HCT116 (cell line): ENCODE data around the gene STARD7. TPM values are rescaled to one million over a fixed set of nuclear protein-coding genes. Genes with fewer than 3 reads are reported as not detected.

ENCODE experiments used
- ATAC-seq: fragments of 200-7000 bp; cut with Tn5 transposase; 2 replicates; pipeline ENCODE4 v1.9.1; 2020; ENCODE audit warnings: mild to moderate bottlenecking, moderate library complexity
- BruUV-seq: library from RNA; stranded (reverse); fragments of 400-500 nt; replicated peaks from 2 replicates; lab custom pipeline; 2021; lab: Mats Ljungman, UMichigan
- CTCF ChIA-PET: fragments of 300-600 bp; sonication (Branson Sonifier 250); formaldehyde crosslinking; loops from one replicate; lab custom pipeline; 2021; ENCODE audit warnings: antibody characterized with exemption; lab: Charles Lee
- POLR2A ChIA-PET: fragments of 300-600, 350-600 bp; sonication (Branson Sonifier 250); formaldehyde crosslinking; loops from one replicate; lab custom pipeline; 2021; ENCODE audit warnings: antibody characterized with exemption; lab: Charles Lee
- RAD21 ChIA-PET, 2 experiments: fragments of 300-600 bp; sonication (Branson Sonifier 250); formaldehyde crosslinking; loops; one replicate each; lab custom pipeline; 2023; ENCODE audit warnings: low total read pairs in 2 of 2; ENCODE audit not compliant: uncharacterized antibody in 2 of 2, unreplicated experiment in 2 of 2, low non-redundant PET in 1 of 2; lab: Charles Lee
- DNase-seq: peaks from one replicate; pipeline ENCODE4 v3.0.0-alpha.2; 2010; ENCODE audit warnings: low read depth, low spot score
- H2AFZ ChIP-seq: fragments of 200-600 bp; shearing (Covaris generic), sonication (generic); 2 replicates; pipeline ENCODE4 v1.6.1; 2017; ENCODE audit warnings: low read depth, mixed run types, mixed read lengths, antibody characterized with exemption, low read length; ENCODE audit not compliant: poor library complexity, severe bottlenecking
- H3K27ac ChIP-seq: 2 replicates; pipeline ENCODE4 v1.5.1; 2012; ENCODE audit warnings: low read depth, low read length
- H3K27me3 ChIP-seq: fragments of 200-600 bp; sonication (generic); 2 replicates; pipeline ENCODE4 v1.6.1; 2016; ENCODE audit warnings: mixed run types, low read length, mixed read lengths; ENCODE audit not compliant: insufficient read depth
- H3K36me3 ChIP-seq, 2 experiments: fragments of 200-500 bp in 1 of 2; fragments of 200-600 bp in 1 of 2; sonication (Bioruptor generic) in 1 of 2; sonication (generic) in 1 of 2; 2 replicates each; pipeline versions ENCODE4 v1.5.1 to v1.6.1; 2014 to 2016; ENCODE audit warnings: low read length in 2 of 2, inconsistent platforms in 1 of 2, mixed read lengths in 1 of 2, mixed run types in 1 of 2; ENCODE audit not compliant: insufficient read depth in 2 of 2, control insufficient read depth in 1 of 2
- H3K4me1 ChIP-seq, 2 experiments: fragments of 200-600 bp in 1 of 2; sonication (generic) in 1 of 2; 2 replicates each; pipeline versions ENCODE4 v1.5.1 to v1.6.1; 2012 to 2017; ENCODE audit warnings: low read length in 2 of 2, inconsistent platforms in 1 of 2, mild to moderate bottlenecking in 1 of 2, mixed read lengths in 1 of 2, mixed run types in 1 of 2, moderate library complexity in 1 of 2; ENCODE audit not compliant: insufficient read depth in 2 of 2, control insufficient read depth in 1 of 2
- H3K4me2 ChIP-seq: fragments of 200-600 bp; sonication (generic); 2 replicates; pipeline ENCODE4 v1.6.1; 2017; ENCODE audit warnings: mixed run types, low read length, mixed read lengths
- H3K4me3 ChIP-seq, 2 experiments: fragments of 200-600 bp in 1 of 2; sonication (generic) in 1 of 2; replicated peaks in 1 of 2; 2 replicates each; pipeline ENCODE4 v1.5.1; 2011 to 2016; ENCODE audit warnings: low read length in 2 of 2, control low read depth in 1 of 2, low read depth in 1 of 2, mild to moderate bottlenecking in 1 of 2, mixed read lengths in 1 of 2, mixed run types in 1 of 2
- H3K79me2 ChIP-seq: fragments of 200-600 bp; sonication (generic); 2 replicates; pipeline ENCODE4 v1.6.1; 2017; ENCODE audit warnings: mild to moderate bottlenecking, mixed run types, low read length, moderate library complexity, mixed read lengths; ENCODE audit not compliant: insufficient read depth
- H3K9ac ChIP-seq: fragments of 200-600 bp; sonication (generic); 2 replicates; pipeline ENCODE4 v1.6.1; 2016; ENCODE audit warnings: low read length, mixed read lengths
- H3K9me2 ChIP-seq: fragments of 200-600 bp; sonication (generic), shearing (Covaris generic); 2 replicates; pipeline ENCODE4 v1.6.1; 2017; ENCODE audit warnings: mixed run types, mild to moderate bottlenecking, moderate library complexity; ENCODE audit not compliant: insufficient read depth
- H3K9me3 ChIP-seq, 2 experiments: fragments of 200-500 bp in 1 of 2; fragments of 200-600 bp in 1 of 2; sonication (Bioruptor generic) in 1 of 2; sonication (generic) in 1 of 2; 2 replicates each; pipeline ENCODE4 v1.6.1; 2014 to 2017; ENCODE audit warnings: low read length in 2 of 2, mixed read lengths in 2 of 2, inconsistent platforms in 1 of 2, low read depth in 1 of 2, mild to moderate bottlenecking in 1 of 2, mixed run types in 1 of 2, moderate library complexity in 1 of 2; ENCODE audit not compliant: control insufficient read depth in 1 of 2, insufficient read depth in 1 of 2
- H4K20me1 ChIP-seq: fragments of 200-600 bp; sonication (generic), shearing (Covaris generic); 2 replicates; pipeline ENCODE4 v1.6.1; 2017; ENCODE audit warnings: mixed run types, mild to moderate bottlenecking, moderate library complexity; ENCODE audit not compliant: insufficient read depth
- CEBPB ChIP-seq: IDR thresholded peaks from 2 replicates; pipeline ENCODE4 v1.6.1; 2012; ENCODE audit warnings: low read depth
- ELF1 ChIP-seq: IDR thresholded peaks from 2 replicates; pipeline ENCODE4 v1.6.1; 2012; ENCODE audit warnings: low read depth, borderline replicate concordance
- EZH2phosphoT487 ChIP-seq: fragments of 200-600 bp; IDR thresholded peaks from 2 replicates; pipeline ENCODE4 v1.6.1; 2018; ENCODE audit warnings: antibody characterized with exemption, borderline replicate concordance
- FOSL1 ChIP-seq: IDR thresholded peaks from 2 replicates; pipeline ENCODE4 v1.6.1; 2012; ENCODE audit warnings: low read depth
- POLR2AphosphoS5 ChIP-seq: IDR thresholded peaks from 2 replicates; pipeline ENCODE4 v1.6.1; 2011; ENCODE audit warnings: mild to moderate bottlenecking, low read depth, low read length, moderate library complexity
- RAD21 ChIP-seq: IDR thresholded peaks from 2 replicates; pipeline ENCODE4 v1.6.1; 2012; ENCODE audit warnings: low read depth, mild to moderate bottlenecking
- SIN3A ChIP-seq: IDR thresholded peaks from 2 replicates; pipeline ENCODE4 v1.6.1; 2012; ENCODE audit warnings: low read depth
- SRF ChIP-seq: IDR thresholded peaks from 2 replicates; pipeline ENCODE4 v1.6.1; 2012; ENCODE audit warnings: low read depth
- TCF7L2 ChIP-seq: IDR thresholded peaks from 2 replicates; pipeline ENCODE4 v1.7.0; 2011; ENCODE audit warnings: borderline replicate concordance, inconsistent platforms; ENCODE audit not compliant: insufficient read depth, insufficient read length; ENCODE audit errors: extremely low read depth
- YY1 ChIP-seq: IDR thresholded peaks from 2 replicates; pipeline ENCODE4 v1.6.1; 2011; ENCODE audit warnings: low read length, low read depth, moderate library complexity, mild to moderate bottlenecking; ENCODE audit not compliant: insufficient replicate concordance; ENCODE audit errors: extremely low read depth
- ZFX ChIP-seq: fragments of 450-650 bp; IDR thresholded peaks from 2 replicates; pipeline ENCODE4 v1.6.1; 2017
- intact Hi-C: fragments of 100-400 bp; cut with micrococcal nuclease; formaldehyde crosslinking; loops from 2 replicates; pipeline ENCODE4 v1.10.0; 2022
- total RNA-seq: library from RNA; stranded (reverse); gene quantifications from one replicate; pipeline ENCODE4 v1.2.1, GENCODE V29; 2021; ENCODE audit not compliant: unreplicated experiment
- TF ChIP-seq, protein P1 (sequence below): IDR thresholded peaks from 2 replicates; pipeline ENCODE4 v1.6.1; 2012; ENCODE audit warnings: low read depth
- TF ChIP-seq, protein P2 (sequence below): IDR thresholded peaks from 2 replicates; pipeline ENCODE4 v1.6.1; 2011; ENCODE audit warnings: mild to moderate bottlenecking, low read length, moderate library complexity; ENCODE audit not compliant: insufficient replicate concordance; ENCODE audit errors: extremely low read depth
- TF ChIP-seq, protein P3 (sequence below): IDR thresholded peaks from 2 replicates; pipeline ENCODE4 v1.6.1; 2012

Gene STARD7
- total RNA-seq, 1 experiment from 2014 or later, result 160 TPM

DNA sequence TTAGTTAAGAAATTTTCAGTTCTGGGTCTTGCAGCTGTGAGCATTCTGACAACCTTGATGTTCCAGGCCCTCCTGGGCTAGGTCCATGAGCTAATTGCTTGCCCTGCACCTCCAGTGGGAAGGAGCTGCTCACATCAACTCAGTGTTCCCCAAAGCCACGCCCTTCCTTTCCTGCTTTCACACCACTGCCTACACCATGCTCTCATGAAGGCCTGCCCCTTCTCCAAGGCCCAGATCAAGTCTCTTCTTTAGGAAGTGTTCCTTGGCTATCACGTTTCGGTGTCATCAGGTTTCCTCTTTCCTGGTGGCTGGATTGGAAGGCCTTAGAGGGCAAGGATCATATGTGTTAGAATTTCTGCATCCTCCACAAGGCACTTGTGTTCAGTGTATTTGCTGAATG is 38.4 kb upstream of the STARD7 start:
- CTCF ChIA-PET, result no interaction called here
- RAD21 ChIA-PET, result no interaction called here
- H3K27me3 ChIP-seq, result no peaks in the 10 kb centered on the region
- BruUV-seq, result no TSS peak
- DNase-seq, result no peak
- no peak overlapping the region for H3K4me2 ChIP-seq
- H3K9me3 ChIP-seq, result no peaks in the 10 kb centered on the region
- no peaks in the 10 kb centered on the region for H3K79me2 ChIP-seq
- no peak overlapping the region for H3K27ac ChIP-seq
- H3K9ac ChIP-seq, result no peak overlapping the region
- TF ChIP-seq SRF (no peak), YY1 (no peak), RAD21 (no peak)
- TF ChIP-seq, all 23 proteins: peak for 0
- 0 out of 4 replicates have a peak, but pooled peaks cover 0 to under 1% of the 10 kb centered on the region in 2 experiments for H3K36me3 ChIP-seq
- intact Hi-C loops, result no loop called here
- POLR2A ChIA-PET, result no interaction called here
- H3K9me2 ChIP-seq, result no peaks in the 10 kb centered on the region
- no peak overlapping the region for H3K4me3 ChIP-seq
- ATAC-seq, result no peak
- no peak overlapping the region for H2AFZ ChIP-seq
- H4K20me1 ChIP-seq, result no peaks in the 10 kb centered on the region
- H3K4me1 ChIP-seq, result peaks cover 2 to 9% of the 10 kb centered on the region in 2 experiments; a peak in 3 of 4 replicates

DNA sequence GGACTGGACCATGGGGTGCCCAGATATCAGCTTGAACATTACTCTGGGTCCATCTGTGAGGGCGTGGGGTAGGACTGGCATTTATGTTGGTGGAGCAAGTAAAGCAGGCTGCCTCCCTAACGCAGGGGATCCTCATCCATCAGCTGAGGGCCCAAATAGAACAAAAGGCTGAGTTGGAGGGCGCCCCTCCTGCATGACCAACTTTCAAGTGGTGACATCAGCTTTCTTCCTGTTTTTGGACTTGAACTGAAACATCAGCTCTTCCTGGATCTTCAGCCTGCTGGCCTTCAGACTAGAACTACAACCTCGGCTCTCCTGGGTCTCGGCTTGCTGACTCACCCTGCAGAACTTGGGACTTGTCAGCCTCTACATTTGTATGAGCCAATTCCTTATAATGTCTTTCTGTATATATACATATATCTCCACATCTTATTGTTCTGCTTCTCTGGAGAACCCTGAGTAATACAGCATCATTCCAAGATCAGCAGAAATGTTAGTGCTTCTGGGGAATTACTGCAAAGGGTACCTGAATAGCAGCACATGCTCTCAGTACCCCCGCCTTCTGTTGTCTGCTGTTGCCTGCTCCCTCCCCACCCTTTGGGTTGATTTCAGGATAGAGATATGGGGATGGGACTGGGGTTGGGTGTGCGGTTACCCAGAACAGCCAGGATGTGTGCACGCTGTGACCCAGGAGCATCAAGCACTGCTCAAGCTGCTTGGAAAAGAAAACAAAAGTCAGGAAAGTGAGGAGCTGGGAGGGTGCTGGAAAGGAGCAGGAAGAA is 37.2 kb upstream of the STARD7 start:
- Histone ChIP-seq H4K20me1 (no peaks in the 10 kb centered on the region), H3K79me2 (no peaks in the 10 kb centered on the region), H2AFZ (no peak overlapping the region), H3K36me3 (no peaks in the 10 kb centered on the region), H3K9ac (no peak overlapping the region), H3K4me1 (peaks cover 0 to 5% of the 10 kb centered on the region in 2 experiments; a peak in 1 of 4 replicates), H3K4me3 (no peak overlapping the region), H3K27me3 (no peaks in the 10 kb centered on the region), H3K4me2 (no peak overlapping the region), H3K27ac (no peak overlapping the region), H3K9me2 (no peaks in the 10 kb centered on the region), H3K9me3 (no peaks in the 10 kb centered on the region)
- DNase-seq (no peak), ATAC-seq (no peak)
- BruUV-seq, result no TSS peak
- ChIA-PET RAD21 (no interaction called here), POLR2A (no interaction called here), CTCF (no interaction called here)
- intact Hi-C loops, result no loop called here
- TF ChIP-seq POLR2AphosphoS5 (no peak), RAD21 (no peak), EZH2phosphoT487 (no peak), ELF1 (no peak), TCF7L2 (no peak), ZFX (no peak), CEBPB (no peak), FOSL1 (no peak), SIN3A (no peak)
- TF ChIP-seq, protein P1, sequence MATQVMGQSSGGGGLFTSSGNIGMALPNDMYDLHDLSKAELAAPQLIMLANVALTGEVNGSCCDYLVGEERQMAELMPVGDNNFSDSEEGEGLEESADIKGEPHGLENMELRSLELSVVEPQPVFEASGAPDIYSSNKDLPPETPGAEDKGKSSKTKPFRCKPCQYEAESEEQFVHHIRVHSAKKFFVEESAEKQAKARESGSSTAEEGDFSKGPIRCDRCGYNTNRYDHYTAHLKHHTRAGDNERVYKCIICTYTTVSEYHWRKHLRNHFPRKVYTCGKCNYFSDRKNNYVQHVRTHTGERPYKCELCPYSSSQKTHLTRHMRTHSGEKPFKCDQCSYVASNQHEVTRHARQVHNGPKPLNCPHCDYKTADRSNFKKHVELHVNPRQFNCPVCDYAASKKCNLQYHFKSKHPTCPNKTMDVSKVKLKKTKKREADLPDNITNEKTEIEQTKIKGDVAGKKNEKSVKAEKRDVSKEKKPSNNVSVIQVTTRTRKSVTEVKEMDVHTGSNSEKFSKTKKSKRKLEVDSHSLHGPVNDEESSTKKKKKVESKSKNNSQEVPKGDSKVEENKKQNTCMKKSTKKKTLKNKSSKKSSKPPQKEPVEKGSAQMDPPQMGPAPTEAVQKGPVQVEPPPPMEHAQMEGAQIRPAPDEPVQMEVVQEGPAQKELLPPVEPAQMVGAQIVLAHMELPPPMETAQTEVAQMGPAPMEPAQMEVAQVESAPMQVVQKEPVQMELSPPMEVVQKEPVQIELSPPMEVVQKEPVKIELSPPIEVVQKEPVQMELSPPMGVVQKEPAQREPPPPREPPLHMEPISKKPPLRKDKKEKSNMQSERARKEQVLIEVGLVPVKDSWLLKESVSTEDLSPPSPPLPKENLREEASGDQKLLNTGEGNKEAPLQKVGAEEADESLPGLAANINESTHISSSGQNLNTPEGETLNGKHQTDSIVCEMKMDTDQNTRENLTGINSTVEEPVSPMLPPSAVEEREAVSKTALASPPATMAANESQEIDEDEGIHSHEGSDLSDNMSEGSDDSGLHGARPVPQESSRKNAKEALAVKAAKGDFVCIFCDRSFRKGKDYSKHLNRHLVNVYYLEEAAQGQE, result no peak
- TF ChIP-seq, protein P2, sequence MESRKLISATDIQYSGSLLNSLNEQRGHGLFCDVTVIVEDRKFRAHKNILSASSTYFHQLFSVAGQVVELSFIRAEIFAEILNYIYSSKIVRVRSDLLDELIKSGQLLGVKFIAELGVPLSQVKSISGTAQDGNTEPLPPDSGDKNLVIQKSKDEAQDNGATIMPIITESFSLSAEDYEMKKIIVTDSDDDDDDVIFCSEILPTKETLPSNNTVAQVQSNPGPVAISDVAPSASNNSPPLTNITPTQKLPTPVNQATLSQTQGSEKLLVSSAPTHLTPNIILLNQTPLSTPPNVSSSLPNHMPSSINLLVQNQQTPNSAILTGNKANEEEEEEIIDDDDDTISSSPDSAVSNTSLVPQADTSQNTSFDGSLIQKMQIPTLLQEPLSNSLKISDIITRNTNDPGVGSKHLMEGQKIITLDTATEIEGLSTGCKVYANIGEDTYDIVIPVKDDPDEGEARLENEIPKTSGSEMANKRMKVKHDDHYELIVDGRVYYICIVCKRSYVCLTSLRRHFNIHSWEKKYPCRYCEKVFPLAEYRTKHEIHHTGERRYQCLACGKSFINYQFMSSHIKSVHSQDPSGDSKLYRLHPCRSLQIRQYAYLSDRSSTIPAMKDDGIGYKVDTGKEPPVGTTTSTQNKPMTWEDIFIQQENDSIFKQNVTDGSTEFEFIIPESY, result no peak
- TF ChIP-seq, protein P3, sequence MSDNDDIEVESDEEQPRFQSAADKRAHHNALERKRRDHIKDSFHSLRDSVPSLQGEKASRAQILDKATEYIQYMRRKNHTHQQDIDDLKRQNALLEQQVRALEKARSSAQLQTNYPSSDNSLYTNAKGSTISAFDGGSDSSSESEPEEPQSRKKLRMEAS, result no peak
